ENCODE data around the gene SLIT3. TPM values are rescaled to one million over a fixed set of nuclear protein-coding genes. Genes with fewer than 3 reads are reported as not detected.

SLIT3 gene
- total RNA-seq, 2 experiments from 2014 or later, result 1.8 to 2.1 TPM

- Mint-ChIP-seq H3K27ac (no peak overlapping the region), H3K4me3 (no peak overlapping the region), H3K4me1 (ENCODE audit: low read depth) (no peaks in the 10 kb centered on the region), H3K9me3 (no peaks in the 10 kb centered on the region), H3K27me3 (peaks cover 2% of the 10 kb centered on the region), H3K36me3 (no peaks in the 10 kb centered on the region)
- CTCF ChIA-PET, result no interaction called here
- no peak for DNase-seq
- POLR2A ChIA-PET, result no interaction called here
- intact Hi-C loops (cut with micrococcal nuclease), result no loop called here
Measured at GRCh38 chr5:168886157-168886556, 414.8 kb downstream of the SLIT3 start.

- H3K27me3 Mint-ChIP-seq, result no peaks in the 10 kb centered on the region
- no peak for DNase-seq
- no peaks in the 10 kb centered on the region for H3K36me3 Mint-ChIP-seq
- ChIA-PET POLR2A (no interaction called here), CTCF (no interaction called here)
- H3K27ac Mint-ChIP-seq, result no peak overlapping the region
- no peak overlapping the region for H3K4me3 Mint-ChIP-seq
- H3K4me1 Mint-ChIP-seq (ENCODE audit: low read depth), result no peaks in the 10 kb centered on the region
- intact Hi-C loops (cut with micrococcal nuclease), result no loop called here
- no peaks in the 10 kb centered on the region for H3K9me3 Mint-ChIP-seq
Measured at GRCh38 chr5:168885324-168886120, 415.4 kb downstream of the SLIT3 start.

GRCh38 chr5:168883991-168884390 is 416.9 kb downstream of the SLIT3 start:
- H3K36me3 Mint-ChIP-seq, result no peaks in the 10 kb centered on the region
- POLR2A ChIA-PET, result no interaction called here
- H3K27ac Mint-ChIP-seq, result no peak overlapping the region
- H3K4me1 Mint-ChIP-seq (ENCODE audit: low read depth), result no peaks in the 10 kb centered on the region
- H3K27me3 Mint-ChIP-seq, result no peaks in the 10 kb centered on the region
- CTCF ChIA-PET, result no interaction called here
- H3K9me3 Mint-ChIP-seq, result no peaks in the 10 kb centered on the region
- intact Hi-C loops (cut with micrococcal nuclease), result no loop called here
- H3K4me3 Mint-ChIP-seq, result no peak overlapping the region
- DNase-seq, result no peak

- no peak for DNase-seq
- no peaks in the 10 kb centered on the region for H3K27me3 Mint-ChIP-seq
- intact Hi-C loops (cut with micrococcal nuclease), result no loop called here
- ChIA-PET CTCF (no interaction called here), POLR2A (no interaction called here)
- no peaks in the 10 kb centered on the region for H3K36me3 Mint-ChIP-seq
- H3K9me3 Mint-ChIP-seq, result no peaks in the 10 kb centered on the region
- H3K4me1 Mint-ChIP-seq (ENCODE audit: low read depth), result no peaks in the 10 kb centered on the region
- no peak overlapping the region for H3K4me3 Mint-ChIP-seq
- no peak overlapping the region for H3K27ac Mint-ChIP-seq
Measured at GRCh38 chr5:168883281-168883741, 417.6 kb downstream of the SLIT3 start.

GRCh38 chr5:168882283-168882682 is 418.7 kb downstream of the SLIT3 start:
- Mint-ChIP-seq H3K27me3 (peaks cover 3% of the 10 kb centered on the region), H3K36me3 (no peaks in the 10 kb centered on the region), H3K4me1 (ENCODE audit: low read depth) (no peaks in the 10 kb centered on the region), H3K4me3 (no peak overlapping the region), H3K27ac (no peak overlapping the region), H3K9me3 (no peaks in the 10 kb centered on the region)
- no peak for DNase-seq
- POLR2A ChIA-PET, result no interaction called here
- CTCF ChIA-PET, result no interaction called here
- intact Hi-C loops (cut with micrococcal nuclease), result no loop called here

GRCh38 chr5:168881427-168882149 is 419.4 kb downstream of the SLIT3 start:
- Mint-ChIP-seq H3K4me1 (ENCODE audit: low read depth) (no peaks in the 10 kb centered on the region), H3K27ac (no peak overlapping the region), H3K9me3 (no peaks in the 10 kb centered on the region), H3K36me3 (no peaks in the 10 kb centered on the region), H3K4me3 (no peak overlapping the region), H3K27me3 (peaks cover 5% of the 10 kb centered on the region)
- POLR2A ChIA-PET, result no interaction called here
- CTCF ChIA-PET, result no interaction called here
- intact Hi-C loops (cut with micrococcal nuclease), result no loop called here
- no peak for DNase-seq

- no peak overlapping the region for H3K4me3 Mint-ChIP-seq
- DNase-seq, result no peak
- H3K36me3 Mint-ChIP-seq, result no peaks in the 10 kb centered on the region
- ChIA-PET CTCF (no interaction called here), POLR2A (no interaction called here)
- no peaks in the 10 kb centered on the region for H3K4me1 Mint-ChIP-seq (ENCODE audit: low read depth)
- no peak overlapping the region for H3K27ac Mint-ChIP-seq
- intact Hi-C loops (cut with micrococcal nuclease), result no loop called here
- H3K9me3 Mint-ChIP-seq, result no peaks in the 10 kb centered on the region
- peaks cover 5% of the 10 kb centered on the region for H3K27me3 Mint-ChIP-seq
Measured at GRCh38 chr5:168879929-168880328, 421.0 kb downstream of the SLIT3 start.

GRCh38 chr5:168879331-168879730 is 421.6 kb downstream of the SLIT3 start:
- Mint-ChIP-seq H3K4me1 (ENCODE audit: low read depth) (no peaks in the 10 kb centered on the region), H3K27ac (no peak overlapping the region), H3K4me3 (no peak overlapping the region), H3K36me3 (no peaks in the 10 kb centered on the region), H3K9me3 (no peaks in the 10 kb centered on the region), H3K27me3 (peaks cover 5% of the 10 kb centered on the region)
- no peak for DNase-seq
- ChIA-PET CTCF (no interaction called here), POLR2A (no interaction called here)
- intact Hi-C loops (cut with micrococcal nuclease), result no loop called here

- H3K4me1 Mint-ChIP-seq (ENCODE audit: low read depth), result no peaks in the 10 kb centered on the region
- peaks cover 8% of the 10 kb centered on the region for H3K27me3 Mint-ChIP-seq
- POLR2A ChIA-PET, result no interaction called here
- no peak for DNase-seq
- H3K4me3 Mint-ChIP-seq, result no peak overlapping the region
- no peaks in the 10 kb centered on the region for H3K9me3 Mint-ChIP-seq
- CTCF ChIA-PET, result no interaction called here
- no peak overlapping the region for H3K27ac Mint-ChIP-seq
- H3K36me3 Mint-ChIP-seq, result no peaks in the 10 kb centered on the region
- intact Hi-C loops (cut with micrococcal nuclease), result no loop called here
Measured at GRCh38 chr5:168878135-168878745, 422.7 kb downstream of the SLIT3 start.

GRCh38 chr5:168877132-168877892 is 423.6 kb downstream of the SLIT3 start:
- Mint-ChIP-seq H3K9me3 (no peaks in the 10 kb centered on the region), H3K4me1 (ENCODE audit: low read depth) (no peaks in the 10 kb centered on the region), H3K4me3 (no peak overlapping the region), H3K27ac (no peak overlapping the region), H3K36me3 (no peaks in the 10 kb centered on the region), H3K27me3 (peaks cover 12% of the 10 kb centered on the region)
- intact Hi-C loops (cut with micrococcal nuclease), result no loop called here
- POLR2A ChIA-PET, result interaction anchor here (0.5 kb wide), 1 partner anchor 362 kb away, joined by 3 read pairs; no protein-coding TSS in a partner anchor
- CTCF ChIA-PET, result no interaction called here
- no peak for DNase-seq

- intact Hi-C loops (cut with micrococcal nuclease), result no loop called here
- no peaks in the 10 kb centered on the region for H3K4me1 Mint-ChIP-seq (ENCODE audit: low read depth)
- no peak for DNase-seq
- CTCF ChIA-PET, result no interaction called here
- no peaks in the 10 kb centered on the region for H3K9me3 Mint-ChIP-seq
- H3K27me3 Mint-ChIP-seq, result peaks cover 12% of the 10 kb centered on the region
- no peaks in the 10 kb centered on the region for H3K36me3 Mint-ChIP-seq
- POLR2A ChIA-PET, result no interaction called here
- H3K27ac Mint-ChIP-seq, result no peak overlapping the region
- H3K4me3 Mint-ChIP-seq, result no peak overlapping the region
Measured at GRCh38 chr5:168876419-168876818, 424.5 kb downstream of the SLIT3 start.

- POLR2A ChIA-PET, result no interaction called here
- no peaks in the 10 kb centered on the region for H3K36me3 Mint-ChIP-seq
Measured at GRCh38 chr5:168875832-168876231, 425.1 kb downstream of the SLIT3 start.

More at GRCh38 chr5:168875832-168876231, 425.1 kb downstream of the SLIT3 start:
- DNase-seq, result no peak
- Mint-ChIP-seq H3K27ac (no peak overlapping the region), H3K27me3 (peaks cover 12% of the 10 kb centered on the region), H3K4me3 (no peak overlapping the region), H3K9me3 (no peaks in the 10 kb centered on the region), H3K4me1 (ENCODE audit: low read depth) (no peaks in the 10 kb centered on the region)
- CTCF ChIA-PET, result no interaction called here
- intact Hi-C loops (cut with micrococcal nuclease), result no loop called here

All from activated CD4-positive, alpha-beta memory T cell treated with anti-CD3 and anti-CD28 coated beads for 36 hours (primary cell).